K562 (cell line): Measurements from ENCODE around the gene HSPH1. TPM values are rescaled to one million over a fixed set of nuclear protein-coding genes. Genes with fewer than 3 reads are reported as not detected.

ENCODE experiments used
- polyA plus RNA-seq, 8 experiments: library from polyadenylated mRNA; depleted of rRNA in 4 of 8; stranded (reverse) in 5 of 8; unstranded in 3 of 8; fragments of >200 nt; fragmentation: Nextera tagmentation in 2 of 8; fragmentation: Illumina TruSeq in 1 of 8; extraction: Ambion mirVana in 2 of 8; extraction: Trizol in 1 of 8; gene quantifications; 2 replicates each; pipeline versions ENCODE4 v1.2.1 to v1.2.3, GENCODE V29; 2011 to 2014; ENCODE audit warnings: inconsistent platforms in 1 of 8, missing spikeins in 1 of 8
- total RNA-seq, 7 experiments: library from RNA; depleted of rRNA in 6 of 7; stranded (reverse); fragments of >200 nt in 6 of 7; fragmentation: Illumina TruSeq in 2 of 7; extraction: Trizol in 2 of 7; gene quantifications; 2 replicates each; pipeline versions ENCODE4 v1.2.1 to v1.2.3, GENCODE V29; 2011 to 2021; ENCODE audit warnings: low replicate concordance in 1 of 7
- TF ChIP-seq, protein P1 (sequence below): fragments of 200-600 bp; sonication (generic); IDR thresholded peaks from one replicate; pipeline ENCODE4 v1.6.1; 2012; ENCODE audit warnings: mild to moderate bottlenecking, low read depth, low read length, inconsistent platforms

HSPH1 gene
- total and polyA plus RNA-seq, 9 of the 15 experiments (the other 6 are each of a cell fraction or from before 2014, with no cell fraction given) = 34.6 to 104 (median 64.7) TPM

DNA sequence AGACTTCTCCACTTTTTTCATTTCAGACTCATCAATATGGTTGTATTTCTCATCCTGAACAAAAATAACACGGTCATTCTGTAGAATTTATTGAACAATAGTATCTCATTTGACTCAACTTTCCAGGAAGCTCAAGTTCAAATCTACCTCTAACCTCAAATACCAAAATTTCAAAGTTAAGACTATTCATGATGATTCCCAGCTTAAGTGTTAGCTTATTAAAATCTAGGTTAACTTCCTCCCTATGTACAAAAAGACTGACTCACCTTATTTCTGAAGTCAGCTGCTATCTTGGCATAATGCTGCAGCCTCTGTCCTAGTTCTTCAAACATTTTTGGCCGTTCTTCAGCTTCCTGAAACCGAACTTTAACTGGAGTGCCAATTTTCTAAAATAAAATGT, 23.2 kb downstream of the HSPH1 start (continued):
- TF ChIP-seq, protein P1, sequence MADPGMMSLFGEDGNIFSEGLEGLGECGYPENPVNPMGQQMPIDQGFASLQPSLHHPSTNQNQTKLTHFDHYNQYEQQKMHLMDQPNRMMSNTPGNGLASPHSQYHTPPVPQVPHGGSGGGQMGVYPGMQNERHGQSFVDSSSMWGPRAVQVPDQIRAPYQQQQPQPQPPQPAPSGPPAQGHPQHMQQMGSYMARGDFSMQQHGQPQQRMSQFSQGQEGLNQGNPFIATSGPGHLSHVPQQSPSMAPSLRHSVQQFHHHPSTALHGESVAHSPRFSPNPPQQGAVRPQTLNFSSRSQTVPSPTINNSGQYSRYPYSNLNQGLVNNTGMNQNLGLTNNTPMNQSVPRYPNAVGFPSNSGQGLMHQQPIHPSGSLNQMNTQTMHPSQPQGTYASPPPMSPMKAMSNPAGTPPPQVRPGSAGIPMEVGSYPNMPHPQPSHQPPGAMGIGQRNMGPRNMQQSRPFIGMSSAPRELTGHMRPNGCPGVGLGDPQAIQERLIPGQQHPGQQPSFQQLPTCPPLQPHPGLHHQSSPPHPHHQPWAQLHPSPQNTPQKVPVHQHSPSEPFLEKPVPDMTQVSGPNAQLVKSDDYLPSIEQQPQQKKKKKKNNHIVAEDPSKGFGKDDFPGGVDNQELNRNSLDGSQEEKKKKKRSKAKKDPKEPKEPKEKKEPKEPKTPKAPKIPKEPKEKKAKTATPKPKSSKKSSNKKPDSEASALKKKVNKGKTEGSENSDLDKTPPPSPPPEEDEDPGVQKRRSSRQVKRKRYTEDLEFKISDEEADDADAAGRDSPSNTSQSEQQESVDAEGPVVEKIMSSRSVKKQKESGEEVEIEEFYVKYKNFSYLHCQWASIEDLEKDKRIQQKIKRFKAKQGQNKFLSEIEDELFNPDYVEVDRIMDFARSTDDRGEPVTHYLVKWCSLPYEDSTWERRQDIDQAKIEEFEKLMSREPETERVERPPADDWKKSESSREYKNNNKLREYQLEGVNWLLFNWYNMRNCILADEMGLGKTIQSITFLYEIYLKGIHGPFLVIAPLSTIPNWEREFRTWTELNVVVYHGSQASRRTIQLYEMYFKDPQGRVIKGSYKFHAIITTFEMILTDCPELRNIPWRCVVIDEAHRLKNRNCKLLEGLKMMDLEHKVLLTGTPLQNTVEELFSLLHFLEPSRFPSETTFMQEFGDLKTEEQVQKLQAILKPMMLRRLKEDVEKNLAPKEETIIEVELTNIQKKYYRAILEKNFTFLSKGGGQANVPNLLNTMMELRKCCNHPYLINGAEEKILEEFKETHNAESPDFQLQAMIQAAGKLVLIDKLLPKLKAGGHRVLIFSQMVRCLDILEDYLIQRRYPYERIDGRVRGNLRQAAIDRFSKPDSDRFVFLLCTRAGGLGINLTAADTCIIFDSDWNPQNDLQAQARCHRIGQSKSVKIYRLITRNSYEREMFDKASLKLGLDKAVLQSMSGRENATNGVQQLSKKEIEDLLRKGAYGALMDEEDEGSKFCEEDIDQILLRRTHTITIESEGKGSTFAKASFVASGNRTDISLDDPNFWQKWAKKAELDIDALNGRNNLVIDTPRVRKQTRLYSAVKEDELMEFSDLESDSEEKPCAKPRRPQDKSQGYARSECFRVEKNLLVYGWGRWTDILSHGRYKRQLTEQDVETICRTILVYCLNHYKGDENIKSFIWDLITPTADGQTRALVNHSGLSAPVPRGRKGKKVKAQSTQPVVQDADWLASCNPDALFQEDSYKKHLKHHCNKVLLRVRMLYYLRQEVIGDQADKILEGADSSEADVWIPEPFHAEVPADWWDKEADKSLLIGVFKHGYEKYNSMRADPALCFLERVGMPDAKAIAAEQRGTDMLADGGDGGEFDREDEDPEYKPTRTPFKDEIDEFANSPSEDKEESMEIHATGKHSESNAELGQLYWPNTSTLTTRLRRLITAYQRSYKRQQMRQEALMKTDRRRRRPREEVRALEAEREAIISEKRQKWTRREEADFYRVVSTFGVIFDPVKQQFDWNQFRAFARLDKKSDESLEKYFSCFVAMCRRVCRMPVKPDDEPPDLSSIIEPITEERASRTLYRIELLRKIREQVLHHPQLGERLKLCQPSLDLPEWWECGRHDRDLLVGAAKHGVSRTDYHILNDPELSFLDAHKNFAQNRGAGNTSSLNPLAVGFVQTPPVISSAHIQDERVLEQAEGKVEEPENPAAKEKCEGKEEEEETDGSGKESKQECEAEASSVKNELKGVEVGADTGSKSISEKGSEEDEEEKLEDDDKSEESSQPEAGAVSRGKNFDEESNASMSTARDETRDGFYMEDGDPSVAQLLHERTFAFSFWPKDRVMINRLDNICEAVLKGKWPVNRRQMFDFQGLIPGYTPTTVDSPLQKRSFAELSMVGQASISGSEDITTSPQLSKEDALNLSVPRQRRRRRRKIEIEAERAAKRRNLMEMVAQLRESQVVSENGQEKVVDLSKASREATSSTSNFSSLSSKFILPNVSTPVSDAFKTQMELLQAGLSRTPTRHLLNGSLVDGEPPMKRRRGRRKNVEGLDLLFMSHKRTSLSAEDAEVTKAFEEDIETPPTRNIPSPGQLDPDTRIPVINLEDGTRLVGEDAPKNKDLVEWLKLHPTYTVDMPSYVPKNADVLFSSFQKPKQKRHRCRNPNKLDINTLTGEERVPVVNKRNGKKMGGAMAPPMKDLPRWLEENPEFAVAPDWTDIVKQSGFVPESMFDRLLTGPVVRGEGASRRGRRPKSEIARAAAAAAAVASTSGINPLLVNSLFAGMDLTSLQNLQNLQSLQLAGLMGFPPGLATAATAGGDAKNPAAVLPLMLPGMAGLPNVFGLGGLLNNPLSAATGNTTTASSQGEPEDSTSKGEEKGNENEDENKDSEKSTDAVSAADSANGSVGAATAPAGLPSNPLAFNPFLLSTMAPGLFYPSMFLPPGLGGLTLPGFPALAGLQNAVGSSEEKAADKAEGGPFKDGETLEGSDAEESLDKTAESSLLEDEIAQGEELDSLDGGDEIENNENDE = no peak
